HG02870 (cell line): ENCODE results near the gene SHOC1.
"Not testable (repeated sequence)": the region's sequence is repeated elsewhere in the genome, so short reads cannot be mapped to it uniquely, and the experiment has no call there.

Source experiments
- ATAC-seq: cut with Tn5 transposase; IDR thresholded peaks from one replicate; pipeline ENCODE4 v1.9.1; 2021; ENCODE audit warnings: mild to moderate bottlenecking, moderate library complexity; ENCODE audit not compliant: unreplicated experiment

Gene SHOC1

GRCh38 chr9:111794835-111795556 lies at the start of gene SHOC1:
TSS of gene SHOC1 (minus strand) at chr9:111794937. CDS start at chr9:111791418, 3,519 bp downstream.
- no peak for ATAC-seq

GRCh38 chr9:111843971-111844370 lies 49.2 kb upstream of the SHOC1 start:
- no peak for ATAC-seq

- no peak for ATAC-seq
Measured at GRCh38 chr9:111842313-111842712, 47.6 kb upstream of the SHOC1 start.

- no peak for ATAC-seq
Measured at GRCh38 chr9:111840442-111840841, 45.7 kb upstream of the SHOC1 start.

- ATAC-seq = no peak
Measured at GRCh38 chr9:111839987-111840386, 45.2 kb upstream of the SHOC1 start.

GRCh38 chr9:111839387-111839786 lies 44.6 kb upstream of the SHOC1 start:
- ATAC-seq = peak; percentile 87

GRCh38 chr9:111838439-111838838 lies 43.7 kb upstream of the SHOC1 start:
- no peak for ATAC-seq

- ATAC-seq = no peak
Measured at GRCh38 chr9:111836311-111836710, 41.6 kb upstream of the SHOC1 start.

GRCh38 chr9:111833941-111834340 lies 39.2 kb upstream of the SHOC1 start:
- ATAC-seq = no peak

GRCh38 chr9:111832449-111832848 lies 37.7 kb upstream of the SHOC1 start:
- ATAC-seq = no peak

- no peak for ATAC-seq
Measured at GRCh38 chr9:111831371-111832108, 36.8 kb upstream of the SHOC1 start.

- no peak for ATAC-seq
Measured at GRCh38 chr9:111828193-111828592, 33.5 kb upstream of the SHOC1 start.

GRCh38 chr9:111825468-111826145 lies 30.9 kb upstream of the SHOC1 start:
- ATAC-seq = no peak

GRCh38 chr9:111821006-111821528 lies 26.3 kb upstream of the SHOC1 start:
- no peak for ATAC-seq

- ATAC-seq = no peak
Measured at GRCh38 chr9:111819360-111819759, 24.6 kb upstream of the SHOC1 start.

- ATAC-seq = no peak
Measured at GRCh38 chr9:111815285-111816070, 20.7 kb upstream of the SHOC1 start.

- no peak for ATAC-seq
Measured at GRCh38 chr9:111812337-111812736, 17.6 kb upstream of the SHOC1 start.

GRCh38 chr9:111810908-111811307 lies 16.2 kb upstream of the SHOC1 start:
- no peak for ATAC-seq

- ATAC-seq = not testable (repeated sequence)
Measured at GRCh38 chr9:111810415-111810814, 15.7 kb upstream of the SHOC1 start.

- ATAC-seq = no peak
Measured at GRCh38 chr9:111807197-111807596, 12.5 kb upstream of the SHOC1 start.

GRCh38 chr9:111806259-111806658 lies 11.5 kb upstream of the SHOC1 start:
- no peak for ATAC-seq
